Neural cell (in vitro differentiated cells): Measurements from ENCODE around the gene MAD2L2. TPM values are rescaled to one million over a fixed set of nuclear protein-coding genes. Genes with fewer than 3 reads are reported as not detected.
"Not testable (repeated sequence)": the region's sequence is repeated elsewhere in the genome, so short reads cannot be mapped to it uniquely, and the experiment has no call there.

Experiments
- H2AFZ ChIP-seq: fragments of 200-600, 300-800 bp; sonication (generic), shearing (Covaris generic); 2 replicates; pipeline ENCODE4 v1.6.0; 2014; ENCODE audit warnings: low read depth, mild to moderate bottlenecking, antibody characterized with exemption, low read length, moderate library complexity
- H3F3A ChIP-seq: fragments of 200-600 bp; shearing (Covaris generic); 2 replicates; pipeline ENCODE4 v1.6.1; 2016; ENCODE audit warnings: mild to moderate bottlenecking, moderate library complexity, mixed read lengths, antibody characterized with exemption, low read length; ENCODE audit not compliant: insufficient read depth, poor library complexity, severe bottlenecking
- H3K27ac ChIP-seq: fragments of 200-600, 300-800 bp; sonication (generic), shearing (Covaris generic); 2 replicates; pipeline ENCODE4 v1.5.1; 2014; ENCODE audit warnings: mild to moderate bottlenecking, low read length, moderate library complexity
- H3K27me3 ChIP-seq: fragments of 300-800, 200-600 bp; sonication (generic), shearing (Covaris generic); 2 replicates; pipeline ENCODE4 v1.6.0; 2014; ENCODE audit warnings: mild to moderate bottlenecking, low read depth, low read length, moderate library complexity; ENCODE audit not compliant: insufficient read depth
- H3K36me3 ChIP-seq: fragments of 300-800, 200-600 bp; sonication (generic), shearing (Covaris generic); 2 replicates; pipeline ENCODE4 v1.5.1; 2014; ENCODE audit warnings: mild to moderate bottlenecking, antibody characterized with exemption, low read length, moderate library complexity; ENCODE audit not compliant: insufficient read depth
- H3K4me2 ChIP-seq: fragments of 300-800, 200-600 bp; sonication (generic), shearing (Covaris generic); 2 replicates; pipeline ENCODE4 v1.6.0; 2014; ENCODE audit warnings: mild to moderate bottlenecking, low read length
- H3K4me3 ChIP-seq: fragments of 300-800, 200-600 bp; sonication (generic), shearing (Covaris generic); 2 replicates; pipeline ENCODE4 v1.5.1; 2014; ENCODE audit warnings: mild to moderate bottlenecking, low read length, moderate library complexity
- H3K79me2 ChIP-seq: fragments of 200-600 bp; shearing (Covaris generic); replicated peaks from 2 replicates; pipeline ENCODE4 v1.6.0; 2014; ENCODE audit warnings: mild to moderate bottlenecking, low read length, moderate library complexity; ENCODE audit not compliant: insufficient read depth
- H3K9ac ChIP-seq: fragments of 300-800, 200-600 bp; sonication (generic), shearing (Covaris generic); 2 replicates; pipeline ENCODE4 v1.6.1; 2016; ENCODE audit warnings: mild to moderate bottlenecking, low read length, mixed read lengths
- H3K9me2 ChIP-seq: fragments of 200-600 bp; shearing (Covaris generic); 2 replicates; pipeline ENCODE4 v1.6.1; 2016; ENCODE audit warnings: mild to moderate bottlenecking, low read length, mixed read lengths; ENCODE audit not compliant: insufficient read depth
- H3K9me3 ChIP-seq: fragments of 200-600, 300-800 bp; sonication (generic), shearing (Covaris generic); 2 replicates; pipeline ENCODE4 v1.6.1; 2016; ENCODE audit warnings: mild to moderate bottlenecking, mixed run types, low read length, moderate library complexity, mixed read lengths
- H4K20me1 ChIP-seq: fragments of 200-600 bp; shearing (Covaris generic); 2 replicates; pipeline ENCODE4 v1.6.1; 2016; ENCODE audit warnings: mild to moderate bottlenecking, mixed run types; ENCODE audit not compliant: insufficient read depth
- CTCF ChIP-seq: fragments of 450-650 bp; IDR thresholded peaks from 2 replicates; pipeline ENCODE4 v1.5.1; 2014; ENCODE audit warnings: antibody characterized with exemption, mild to moderate bottlenecking, moderate library complexity; ENCODE audit not compliant: poor library complexity, severe bottlenecking
- EP300 ChIP-seq: fragments of 450-650 bp; conservative IDR thresholded peaks from 2 replicates; pipeline ENCODE4 v1.6.1; 2014; ENCODE audit warnings: antibody characterized with exemption, mild to moderate bottlenecking, moderate library complexity; ENCODE audit not compliant: poor library complexity, severe bottlenecking
- EZH2 ChIP-seq: fragments of 200-600, 300-800 bp; shearing (Covaris generic), sonication (generic); IDR thresholded peaks from 2 replicates; pipeline ENCODE4 v1.6.1; 2014; ENCODE audit warnings: antibody characterized with exemption, low read length, borderline replicate concordance, mild to moderate bottlenecking; ENCODE audit not compliant: insufficient read depth, poor library complexity, severe bottlenecking
- MXI1 ChIP-seq: fragments of 450-650 bp; conservative IDR thresholded peaks from 2 replicates; pipeline ENCODE4 v1.6.1; 2014; ENCODE audit warnings: antibody characterized with exemption, mild to moderate bottlenecking; ENCODE audit not compliant: poor library complexity, severe bottlenecking
- POLR2AphosphoS5 ChIP-seq: IDR thresholded peaks from 2 replicates; pipeline ENCODE4 v1.6.1; 2012
- RAD21 ChIP-seq: fragments of 450-650 bp; conservative IDR thresholded peaks from 2 replicates; pipeline ENCODE4 v1.6.1; 2014; ENCODE audit warnings: antibody characterized with exemption, mild to moderate bottlenecking, moderate library complexity
- REST ChIP-seq: IDR thresholded peaks from 2 replicates; pipeline ENCODE4 v1.6.1; 2012; ENCODE audit warnings: borderline replicate concordance
- SMC3 ChIP-seq: fragments of 450-650 bp; conservative IDR thresholded peaks from 2 replicates; pipeline ENCODE4 v1.6.1; 2014; ENCODE audit warnings: antibody characterized with exemption, mild to moderate bottlenecking, moderate library complexity; ENCODE audit not compliant: poor library complexity
- TAF1 ChIP-seq: IDR thresholded peaks from 2 replicates; pipeline ENCODE4 v1.6.1; 2012; ENCODE audit warnings: low read depth
- polyA plus RNA-seq: library from polyadenylated mRNA; depleted of rRNA; stranded (reverse); fragments of >200 nt; gene quantifications from 2 replicates; pipeline ENCODE4 v1.2.3, GENCODE V29; 2014

The MAD2L2 gene
- polyA plus RNA-seq, 1 donor from 2014 or later: 182 TPM

- H3K4me2 ChIP-seq: no peak overlapping the region
- no peaks in the 10 kb centered on the region for H4K20me1 ChIP-seq
- H3K4me3 ChIP-seq: no peak overlapping the region
- peak overlapping the region; percentile 47 for H3K27ac ChIP-seq
- H3K79me2 ChIP-seq: no peaks in the 10 kb centered on the region
- no peaks in the 10 kb centered on the region for H3K9me2 ChIP-seq
- TF ChIP-seq EZH2 (no peak), SMC3 (no peak), REST (no peak), RAD21 (no peak), TAF1 (no peak), MXI1 (no peak), CTCF (no peak), POLR2AphosphoS5 (no peak), EP300 (no peak)
- H3K9me3 ChIP-seq: no peaks in the 10 kb centered on the region
- no peak overlapping the region for H2AFZ ChIP-seq
- no peaks in the 10 kb centered on the region for H3K36me3 ChIP-seq
- H3K27me3 ChIP-seq: no peaks in the 10 kb centered on the region
- no peaks in the 10 kb centered on the region for H3F3A ChIP-seq
- peak overlapping the region; percentile 4 for H3K9ac ChIP-seq
Observed at GRCh38 chr1:11643782-11644181, 37.2 kb downstream of the MAD2L2 start.

- H3K36me3 ChIP-seq, H3F3A ChIP-seq, H4K20me1 ChIP-seq, H3K4me3 ChIP-seq, H3K9me2 ChIP-seq, H3K27me3 ChIP-seq, H3K9ac ChIP-seq, H3K4me2 ChIP-seq, H2AFZ ChIP-seq, H3K79me2 ChIP-seq, H3K27ac ChIP-seq, H3K9me3 ChIP-seq: not testable (repeated sequence)
- peak; percentile 100 for TF ChIP-seq RAD21
- peak; percentile 33 for TF ChIP-seq MXI1
- TF ChIP-seq CTCF: peak; percentile 98
- TF ChIP-seq SMC3: peak; percentile 98
Observed at GRCh38 chr1:11642418-11643017, 38.4 kb downstream of the MAD2L2 start.
